Kidney (tissue), 14 donors: ENCODE measurements around the gene NUDT2. TPM values are rescaled to one million over a fixed set of nuclear protein-coding genes. Genes with fewer than 3 reads are reported as not detected.

Source experiments
- DNase-seq, 5 donors: peaks; one replicate each; pipeline ENCODE4 v3.0.0-alpha.2; 2013 to 2020
- FAIRE-seq: peaks from 2 replicates; lab custom pipeline; 2012; peaks lifted over from hg19 to GRCh38; lab: Jason Lieb, UNC
- H3K27ac ChIP-seq, 2 donors: one replicate each; pipeline ENCODE4 v1.7.0; 2013; ENCODE audit warnings: low read depth in 2 of 2, low read length in 2 of 2, inconsistent platforms in 1 of 2
- H3K27me3 ChIP-seq: one replicate; pipeline ENCODE4 v1.7.1; 2013; ENCODE audit warnings: low read length, inconsistent platforms; ENCODE audit not compliant: control insufficient read depth, insufficient read depth
- H3K36me3 ChIP-seq, 3 donors: one replicate each; pipeline versions ENCODE4 v1.7.0 to v1.7.1; 2013; ENCODE audit warnings: low read length in 3 of 3, control low read depth in 1 of 3, inconsistent platforms in 1 of 3; ENCODE audit not compliant: insufficient read depth in 3 of 3, control insufficient read depth in 2 of 3
- H3K4me1 ChIP-seq, 3 donors: one replicate each; pipeline versions ENCODE4 v1.7.0 to v1.7.1; 2013; ENCODE audit warnings: low read length in 3 of 3, inconsistent platforms in 1 of 3, low read depth in 1 of 3; ENCODE audit not compliant: control insufficient read depth in 2 of 3, insufficient read depth in 2 of 3
- H3K4me3 ChIP-seq, 3 donors: one replicate each; pipeline versions ENCODE4 v1.7.0 to v1.8.1; 2013; ENCODE audit warnings: low read length in 3 of 3, control low read depth in 1 of 3, inconsistent platforms in 1 of 3
- H3K9ac ChIP-seq, 3 donors: one replicate each; pipeline versions ENCODE4 v1.7.0 to v1.7.1; 2013; ENCODE audit warnings: low read length in 3 of 3, control low read depth in 1 of 3, inconsistent platforms in 1 of 3
- H3K9me3 ChIP-seq, 3 donors: one replicate each; pipeline versions ENCODE4 v1.7.0 to v1.7.1; 2013; ENCODE audit warnings: low read length in 3 of 3, control low read depth in 1 of 3, inconsistent platforms in 1 of 3; ENCODE audit not compliant: control insufficient read depth in 2 of 3, insufficient read depth in 1 of 3
- CTCF ChIP-seq: IDR thresholded peaks from 3 replicates; pipeline ENCODE4 v1.5.1; 2012; ENCODE audit warnings: mild to moderate bottlenecking, moderate library complexity, borderline replicate concordance; ENCODE audit not compliant: insufficient read depth; ENCODE audit errors: extremely low read depth
- intact Hi-C: fragments of 100-400 bp; cut with DNase I; formaldehyde crosslinking; loops from one replicate; pipeline ENCODE4 v1.11.1; 2022
- polyA plus RNA-seq: library from polyadenylated mRNA; stranded (reverse); fragments of 350-450 nt; fragmentation: Illumina TruSeq; extraction: RNeasy Lipid Tissue Mini Kit (QIAGEN cat#74804); gene quantifications from one replicate; pipeline ENCODE4 v1.2.3, GENCODE V29; 2014; ENCODE audit warnings: low read depth, low replicate concordance; ENCODE audit not compliant: insufficient read depth
- total RNA-seq: library from RNA; stranded (reverse); fragmentation: NEBNext Ultra II Directional; extraction: Animal tissue kit (Norgen Biotek cat#: 25700); gene quantifications from one replicate; pipeline ENCODE4 v1.2.1, GENCODE V29; 2021
- donor health status: control.
- donor health status: control.
- donor health status: control.
- donor health status: control.
- donor health status: control.
- donor health status: DM: yes; HTN: yes; CAD: no.
- donor health status: Normal renal cell carcinoma (clear cell type).

NUDT2 gene
- total and polyA plus RNA-seq, 2 donors from 2014 or later = 12.6 to 32.1 TPM

GRCh38 chr9:34379334-34380033, 50.1 kb downstream of the NUDT2 start:
- Histone ChIP-seq H3K9me3 (no peaks in the 10 kb centered on the region), H3K27ac (peak overlapping the region; percentile 8 to 54), H3K9ac (peak overlapping the region in 1 of 3 donors; percentile 5), H3K36me3 (no peaks in the 10 kb centered on the region), H3K27me3 (no peaks in the 10 kb centered on the region), H3K4me1 (peaks cover 0 to 20% (median 6%) of the 10 kb centered on the region in 3 donors), H3K4me3 (peak overlapping the region; percentile 49 to 62 (median 50))
- intact Hi-C loops = no loop called here
- FAIRE-seq (no peak), DNase-seq (peak; percentile 88 to 92 (median 90))
- peak; percentile 96 for TF ChIP-seq CTCF

DNA sequence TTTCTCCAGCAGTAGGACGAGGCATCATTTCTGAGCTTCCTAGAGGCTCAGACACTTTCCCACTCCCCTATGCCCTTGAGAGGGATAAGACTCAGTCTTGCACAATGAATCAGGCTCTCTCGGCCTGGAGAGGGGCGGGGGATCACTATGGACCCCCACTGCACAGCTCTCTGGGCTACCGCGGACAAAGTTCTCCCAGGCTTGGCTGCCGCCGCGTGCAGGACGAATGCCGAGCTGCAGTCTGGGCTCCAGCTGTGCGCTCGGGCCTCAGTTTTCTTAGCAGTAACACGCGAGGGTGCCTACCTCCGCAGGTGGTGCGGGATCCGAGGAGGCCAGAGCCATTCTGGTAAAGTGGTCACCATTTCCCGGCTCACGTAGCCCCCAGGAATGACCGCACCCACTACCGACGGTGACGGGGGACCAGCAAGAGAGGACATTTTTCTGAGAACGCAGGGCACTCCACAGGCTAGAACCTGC, 50.7 kb downstream of the NUDT2 start:
- H3K36me3 ChIP-seq = no peaks in the 10 kb centered on the region
- peak in 3 of 5 donors; percentile 23 to 36 (median 24) for DNase-seq
- TF ChIP-seq CTCF = no peak
- peak overlapping the region in 1 of 3 donors; percentile 53 for H3K9ac ChIP-seq
- H3K9me3 ChIP-seq = no peaks in the 10 kb centered on the region
- FAIRE-seq = no peak
- H3K4me3 ChIP-seq = peak overlapping the region in 2 of 3 donors; percentile 50 to 62
- peaks cover 0 to 19% (median 6%) of the 10 kb centered on the region in 3 donors for H3K4me1 ChIP-seq
- H3K27me3 ChIP-seq = no peaks in the 10 kb centered on the region
- H3K27ac ChIP-seq = peak overlapping the region; percentile 8 to 54
- intact Hi-C loops = no loop called here

DNA sequence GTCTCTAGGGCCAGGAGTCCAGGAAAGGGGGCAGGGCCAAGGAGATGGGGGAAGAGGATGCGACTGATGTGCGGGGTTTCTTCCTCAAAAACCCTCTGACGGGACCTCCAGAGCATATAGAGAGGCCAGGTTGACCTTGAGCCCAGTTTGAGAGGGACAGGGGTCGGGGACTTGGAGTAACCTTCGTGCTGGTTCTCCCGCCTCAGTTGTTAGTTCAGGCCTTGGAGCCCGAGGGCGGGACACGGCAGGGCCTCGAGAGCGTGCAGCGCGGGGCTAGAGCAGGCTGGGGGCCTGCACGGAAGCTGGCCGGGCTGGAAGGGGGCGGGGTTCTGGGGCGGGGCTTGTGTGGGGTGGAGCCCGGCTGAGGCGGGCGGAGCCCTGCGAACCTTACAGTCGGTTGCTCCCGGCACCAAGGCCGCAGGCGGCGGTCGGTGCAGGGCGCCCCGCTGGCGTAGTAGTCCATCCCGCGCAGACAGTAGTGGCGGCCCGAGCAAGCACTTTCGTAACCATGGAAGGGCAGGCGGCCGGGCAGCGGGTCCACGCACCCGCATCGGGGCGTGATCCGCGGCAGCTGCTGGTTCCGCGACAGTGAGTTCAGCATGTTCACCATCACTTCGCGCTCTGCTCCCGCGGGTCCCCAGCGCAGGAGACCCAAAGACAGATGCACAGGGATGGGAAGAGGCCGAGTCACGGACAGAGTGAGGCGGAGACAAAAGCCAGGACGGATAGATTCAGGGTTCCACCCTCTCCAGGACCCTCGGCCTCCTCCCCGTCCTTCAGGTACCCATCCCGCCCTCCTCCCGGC, 51.3 kb downstream of the NUDT2 start:
- Histone ChIP-seq H3K9me3 (no peaks in the 10 kb centered on the region), H3K27me3 (no peaks in the 10 kb centered on the region), H3K9ac (peak overlapping the region in 1 of 3 donors; percentile 80), H3K4me1 (peaks cover 0 to 14% (median 6%) of the 10 kb centered on the region in 3 donors), H3K27ac (peak overlapping the region; percentile 8 to 54), H3K4me3 (peak overlapping the region; percentile 32 to 74 (median 46)), H3K36me3 (no peaks in the 10 kb centered on the region)
- FAIRE-seq (no peak), DNase-seq (peak; percentile 79 to 92 (median 81))
- intact Hi-C loops = no loop called here
- TF ChIP-seq CTCF = no peak
